ENCODE results near the gene SELENOT.

DNA sequence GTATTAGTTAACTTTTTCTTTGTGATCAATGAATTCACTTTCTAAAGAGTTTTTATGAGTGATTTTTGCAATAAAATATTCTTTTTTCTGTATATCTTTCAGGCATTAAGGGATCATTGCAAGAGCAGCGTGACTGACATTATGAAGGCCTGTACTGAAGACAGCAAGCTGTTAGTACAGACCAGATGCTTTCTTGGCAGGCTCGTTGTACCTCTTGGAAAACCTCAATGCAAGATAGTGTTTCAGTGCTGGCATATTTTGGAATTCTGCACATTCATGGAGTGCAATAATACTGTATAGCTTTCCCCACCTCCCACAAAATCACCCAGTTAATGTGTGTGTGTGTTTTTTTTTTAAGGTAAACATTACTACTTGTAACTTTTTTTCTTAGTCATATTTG is 24.4 kb downstream of the SELENOT start:
- TF ChIP-seq CTCF (IDR thresholded peaks at IDR 0.05; ENCODE audit: low read length) (no peak), EZH2 (optimal IDR thresholded peaks at IDR 0.05; ENCODE audit: low read depth, low read length) (no peak)
